GM19452 (cell line): ENCODE results near the gene OAS2.
A peak's percentile ranks its signal among the peaks of the same experiment; 100 is the strongest.

Experiments
- ATAC-seq: cut with Tn5 transposase; IDR thresholded peaks from one replicate; pipeline ENCODE4 v1.9.1; 2021; ENCODE audit not compliant: unreplicated experiment

The OAS2 gene

DNA sequence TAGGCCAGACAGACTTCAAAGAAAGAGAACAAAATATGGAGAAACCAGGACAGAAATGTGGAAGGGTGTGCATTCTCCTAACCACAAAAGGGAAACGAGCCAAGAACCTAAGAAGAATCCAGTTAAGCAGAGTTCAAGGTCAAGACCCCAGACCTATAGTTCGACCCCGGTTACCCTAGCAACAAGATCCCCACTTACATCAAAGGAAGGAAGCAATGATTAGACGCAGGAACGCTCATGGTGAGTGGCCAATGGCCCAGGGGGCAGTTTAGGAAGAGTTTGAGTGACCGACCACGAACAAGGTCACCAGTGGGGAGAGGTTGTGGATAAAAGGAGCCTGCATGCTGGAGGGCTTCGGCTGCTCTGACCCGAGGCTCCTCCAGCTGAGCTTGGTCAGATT lies 36.2 kb downstream of the OAS2 start:
- ATAC-seq: no peak

GRCh38 chr12:113016796-113017195 lies 38.5 kb downstream of the OAS2 start:
- ATAC-seq: no peak

DNA sequence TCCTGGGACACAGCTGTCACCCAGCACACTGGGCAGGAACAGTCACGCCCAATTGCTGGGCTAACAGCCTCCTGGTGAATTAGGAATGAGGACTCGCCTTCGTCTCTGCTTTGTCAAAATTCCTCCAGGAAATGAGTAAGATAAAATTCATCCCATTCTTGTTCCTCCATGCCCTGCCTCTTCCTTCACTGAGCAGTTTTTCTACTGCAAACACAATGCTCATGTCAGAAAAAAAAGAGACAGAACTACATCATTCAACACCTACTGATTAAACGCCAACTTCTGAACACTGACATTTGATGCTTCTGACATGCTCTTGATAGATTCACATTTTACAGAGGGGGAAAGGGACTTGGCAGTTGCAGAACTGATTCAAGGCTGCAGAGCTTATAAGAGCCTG lies 40.7 kb downstream of the OAS2 start:
- no peak for ATAC-seq

DNA sequence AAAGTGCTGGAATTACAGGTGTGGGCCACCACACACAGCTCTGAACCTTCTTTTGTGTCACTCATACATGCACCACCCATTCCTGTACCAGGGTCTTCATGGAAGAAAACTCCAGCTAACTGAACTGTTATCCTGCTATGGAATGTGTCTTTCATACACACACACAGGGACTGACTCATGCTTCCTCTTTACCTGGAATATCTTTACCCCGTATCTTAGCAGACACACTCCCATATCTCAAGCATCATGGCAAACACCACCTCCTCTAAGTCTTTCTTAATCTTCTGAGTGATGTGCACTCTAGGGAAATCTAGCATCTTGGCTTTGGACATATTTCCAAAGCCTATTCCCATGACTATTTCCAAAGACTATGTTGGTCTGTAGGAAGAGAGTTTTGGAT lies 43.2 kb downstream of the OAS2 start:
- no peak for ATAC-seq

GRCh38 chr12:113022563-113023297 lies 44.4 kb downstream of the OAS2 start:
- no peak for ATAC-seq

DNA sequence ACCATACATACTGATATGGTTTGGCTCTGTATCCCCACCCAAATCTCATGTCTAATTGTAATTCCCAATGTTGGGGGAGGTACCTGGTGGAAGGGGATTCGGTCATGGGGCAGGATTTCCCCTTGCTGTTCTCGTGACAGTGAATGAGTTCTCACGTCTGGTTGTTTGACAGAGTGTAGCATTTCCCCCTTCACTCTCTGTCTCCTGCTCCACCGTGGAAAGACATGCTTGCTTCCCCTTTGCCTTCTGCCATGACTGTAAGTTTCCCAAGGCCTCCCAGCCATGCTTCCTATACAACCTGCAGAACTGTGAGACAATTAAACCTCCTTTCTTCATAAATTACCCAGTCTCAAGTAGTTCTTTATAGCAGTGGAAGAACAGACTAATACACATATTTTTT lies 49.4 kb downstream of the OAS2 start:
- no peak for ATAC-seq

GRCh38 chr12:113030875-113031525 lies 52.7 kb downstream of the OAS2 start:
- ATAC-seq: no peak

DNA sequence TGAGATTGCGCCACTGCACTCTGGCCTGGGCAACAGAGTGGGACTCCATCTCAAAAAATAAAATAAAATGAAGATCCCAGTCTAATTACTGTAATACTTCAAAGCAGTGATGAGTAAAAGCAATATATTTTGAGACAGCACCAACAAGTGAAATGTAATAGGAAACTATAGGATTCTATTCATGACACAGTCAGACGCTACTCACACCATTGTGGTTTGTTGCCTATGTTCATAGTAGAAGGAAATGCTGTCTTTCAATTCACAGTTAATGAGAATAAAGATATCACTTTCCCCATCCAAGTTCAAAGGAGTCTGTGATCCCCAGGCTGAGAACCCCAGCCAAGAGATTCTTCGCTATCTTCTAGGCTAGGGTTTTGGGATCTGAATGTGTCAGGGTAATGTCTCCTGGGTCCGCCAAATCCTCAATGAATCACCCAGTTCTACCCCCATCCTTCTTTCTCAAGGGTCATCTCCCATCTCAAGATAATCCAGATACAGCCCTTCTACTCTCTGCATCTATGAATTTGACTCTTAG lies 61.7 kb downstream of the OAS2 start:
- no peak for ATAC-seq

GRCh38 chr12:113040722-113041171 lies 62.4 kb downstream of the OAS2 start:
- ATAC-seq: no peak

DNA sequence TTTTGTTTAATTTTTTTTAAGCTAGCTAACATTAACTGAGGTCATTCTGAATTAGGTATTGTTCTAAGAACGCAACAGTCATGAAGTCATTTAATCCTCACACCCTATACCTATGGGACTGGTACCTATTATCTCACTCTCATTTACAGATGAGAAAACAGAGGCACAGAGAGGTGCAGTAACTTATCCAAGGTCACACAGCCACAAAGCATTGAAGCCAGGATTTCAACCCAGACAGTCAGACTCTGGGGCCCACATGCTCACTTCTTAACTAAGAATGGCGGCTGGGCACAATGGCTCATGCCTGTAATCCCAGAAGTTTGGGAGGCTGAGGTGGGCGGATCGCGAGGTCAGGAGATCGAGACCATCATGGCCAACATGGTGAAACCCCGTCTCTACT lies 63.2 kb downstream of the OAS2 start:
- ATAC-seq: no peak

DNA sequence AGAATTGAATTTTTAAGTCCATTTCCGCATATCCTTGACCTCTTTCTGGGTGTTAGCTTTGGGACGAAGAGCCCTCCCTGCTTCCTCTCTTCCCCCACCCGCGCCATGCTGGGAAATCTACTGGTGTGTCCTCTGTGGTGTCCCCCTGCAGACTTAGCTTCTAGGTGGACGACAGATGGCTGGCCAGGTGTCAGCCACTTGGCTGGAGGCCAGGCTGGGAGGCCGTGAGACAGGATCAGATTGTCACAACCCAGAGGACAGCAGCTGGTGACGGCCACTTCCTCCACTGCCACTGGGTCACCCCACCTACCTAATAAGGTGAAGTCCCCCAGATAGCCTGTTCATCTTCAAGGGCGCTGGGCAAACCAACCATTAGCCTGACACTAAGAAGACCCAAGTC lies 64.9 kb downstream of the OAS2 start:
- ATAC-seq: no peak

DNA sequence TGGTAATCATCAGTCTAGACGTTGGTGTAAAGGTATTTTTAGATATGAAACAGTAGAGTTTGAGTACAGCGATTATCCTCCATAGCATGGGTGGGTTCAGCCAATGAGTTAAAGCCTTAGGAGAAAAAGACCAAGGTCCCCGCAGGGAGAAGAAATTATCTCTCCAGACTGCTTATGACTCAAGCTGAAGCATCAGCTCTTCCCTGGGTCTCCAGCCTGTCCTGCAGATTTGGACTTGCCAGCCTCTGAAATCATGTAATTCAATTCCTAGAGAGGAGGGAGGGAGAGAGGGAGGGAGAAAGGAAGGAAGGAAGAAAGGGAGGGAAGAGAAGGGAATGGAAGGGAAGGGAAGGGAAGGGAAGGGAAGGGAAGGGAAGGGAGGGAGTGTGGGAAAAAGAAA lies 66.2 kb downstream of the OAS2 start:
- ATAC-seq: no peak

DNA sequence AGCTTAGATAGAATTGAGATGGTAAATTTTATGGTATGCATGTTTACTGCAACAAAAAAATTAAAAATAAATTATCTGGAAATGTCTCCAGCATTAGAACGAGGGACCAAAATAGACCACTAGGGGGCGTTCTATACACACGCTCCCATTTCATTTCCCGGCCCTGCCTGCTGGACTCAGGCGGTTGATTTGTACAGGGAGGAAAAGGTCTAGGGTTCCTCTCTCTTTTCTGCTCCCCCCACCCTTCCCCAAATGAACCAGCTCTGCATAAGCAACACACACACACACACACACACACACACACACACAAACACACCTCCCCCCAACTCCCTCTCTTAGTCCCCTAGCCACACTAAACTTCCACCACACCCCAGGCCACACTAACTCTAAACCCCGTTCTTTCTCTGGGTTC lies 70.4 kb downstream of the OAS2 start:
- peak; percentile 54 for ATAC-seq

DNA sequence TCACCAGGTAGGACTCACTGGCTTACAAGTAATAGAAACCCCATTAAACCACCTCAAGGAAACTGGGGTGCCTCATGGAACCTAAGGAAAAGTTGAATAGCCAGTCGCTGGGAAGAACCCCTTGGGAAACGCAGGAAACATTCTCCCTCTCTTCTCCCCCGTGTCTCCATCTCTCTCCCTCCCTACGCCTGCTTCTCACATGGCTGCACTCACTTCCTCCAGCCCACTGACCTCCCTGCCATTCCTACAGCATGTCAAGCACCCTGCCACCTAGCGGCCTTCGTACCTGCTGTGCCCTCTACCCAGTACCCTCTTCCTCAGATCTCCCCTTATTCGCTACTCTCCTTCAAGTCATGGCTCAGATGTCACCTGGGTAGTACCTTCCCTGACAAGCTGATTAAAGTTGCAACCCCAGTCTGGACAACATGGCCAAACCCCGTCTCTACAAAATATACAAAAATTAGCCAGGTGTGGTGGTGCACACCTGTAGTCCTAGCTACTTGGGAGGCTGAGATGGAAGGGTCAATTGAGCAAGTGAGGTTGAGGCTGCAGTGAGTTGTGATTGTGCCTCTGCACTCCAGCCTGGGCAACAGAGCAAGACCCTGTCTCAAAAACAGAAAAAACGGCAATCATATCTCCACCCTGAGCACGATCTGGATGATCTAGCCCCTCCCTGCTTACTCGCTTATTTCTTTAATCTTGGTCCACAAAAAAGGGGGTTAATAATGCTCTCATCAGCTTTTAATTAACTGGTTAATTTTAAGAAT lies 71.8 kb downstream of the OAS2 start:
- no peak for ATAC-seq

DNA sequence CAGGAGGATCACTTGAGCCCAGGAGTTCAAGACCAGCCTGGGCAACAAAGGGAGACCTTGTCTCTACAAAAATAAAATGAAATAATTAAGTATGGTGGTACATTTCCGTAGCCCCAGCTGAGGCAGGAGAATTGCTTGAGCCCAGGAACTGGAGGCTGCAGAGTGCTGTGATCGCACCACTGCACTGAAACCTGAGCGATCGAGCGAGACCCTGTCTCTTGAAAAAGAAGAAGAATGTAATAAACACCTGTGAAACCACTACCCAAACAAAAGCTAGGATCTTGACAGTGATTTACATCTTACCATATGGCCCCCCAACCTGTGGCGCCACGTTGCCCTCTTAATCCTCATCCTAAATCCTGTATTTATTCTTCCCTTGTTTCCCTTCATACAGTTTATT lies 72.5 kb downstream of the OAS2 start:
- no peak for ATAC-seq

GRCh38 chr12:113051759-113052158 lies 73.4 kb downstream of the OAS2 start:
- ATAC-seq: no peak

GRCh38 chr12:113052326-113052725 lies 74.0 kb downstream of the OAS2 start:
- ATAC-seq: no peak

DNA sequence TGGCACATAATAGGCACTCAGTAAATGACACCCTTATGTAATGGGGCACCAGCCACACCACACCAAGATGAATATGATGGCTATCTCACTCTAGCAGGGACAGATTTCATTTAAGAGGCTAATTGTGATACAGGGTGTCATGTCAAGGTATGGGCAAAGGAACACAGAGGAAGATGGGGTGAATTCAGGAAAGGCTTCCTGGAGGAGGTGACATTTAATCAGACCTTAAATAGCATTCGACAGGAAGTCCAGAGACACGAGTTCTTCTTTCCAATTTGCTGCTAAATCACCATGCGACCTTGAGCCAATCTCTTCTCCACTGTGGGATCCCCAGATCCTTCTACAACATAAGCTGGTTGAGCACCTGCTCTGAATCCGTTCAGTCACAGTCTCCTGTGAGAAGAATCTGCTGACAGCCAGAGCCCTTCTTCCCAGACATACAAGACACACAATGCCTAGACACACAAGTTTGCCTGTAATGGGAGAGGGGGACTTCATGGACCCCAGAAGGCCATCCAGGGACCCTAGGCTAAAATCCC lies 76.7 kb downstream of the OAS2 start:
- ATAC-seq: no peak

GRCh38 chr12:113055594-113056380 lies 77.5 kb downstream of the OAS2 start:
- ATAC-seq: no peak

GRCh38 chr12:113056381-113056630 lies 78.0 kb downstream of the OAS2 start:
- no peak for ATAC-seq
